ENCODE measurements around the gene CAMK1G. TPM values are rescaled to one million over a fixed set of nuclear protein-coding genes. Genes with fewer than 3 reads are reported as not detected.
A peak's percentile ranks its signal among the peaks of the same experiment; 100 is the strongest.

Gene CAMK1G
- polyA plus RNA-seq (ENCODE audit: insufficient read length in 4 of 4), result 1 to 10 TPM; 4.1 to 6.4 (median 5.1) TPM

- DNase-seq (ENCODE audit: low read depth in 4 of 4, low spot score in 2 of 4), result peak; percentile 52 to 76 (median 64)
Measured at GRCh38 chr1:209583408-209583807, at the start of gene CAMK1G. TSS of gene CAMK1G (plus strand) at chr1:209583714. CDS start at chr1:209594984, 11,270 bp downstream.

GRCh38 chr1:209534496-209535250 is 48.8 kb upstream of the CAMK1G start:
- no peak for DNase-seq (ENCODE audit: low read depth in 4 of 4, low spot score in 2 of 4)

GRCh38 chr1:209536843-209537242 is 46.7 kb upstream of the CAMK1G start:
- DNase-seq (ENCODE audit: low read depth in 4 of 4, low spot score in 2 of 4), result no peak

- DNase-seq (ENCODE audit: low read depth in 4 of 4, low spot score in 2 of 4), result no peak
Measured at GRCh38 chr1:209537336-209538114, 46.0 kb upstream of the CAMK1G start.

GRCh38 chr1:209539576-209539975 is 43.9 kb upstream of the CAMK1G start:
- no peak for DNase-seq (ENCODE audit: low read depth in 4 of 4, low spot score in 2 of 4)

- DNase-seq (ENCODE audit: low read depth in 4 of 4, low spot score in 2 of 4), result no peak
Measured at GRCh38 chr1:209542585-209542984, 40.9 kb upstream of the CAMK1G start.

- no peak for DNase-seq (ENCODE audit: low read depth in 4 of 4, low spot score in 2 of 4)
Measured at GRCh38 chr1:209544098-209544497, 39.4 kb upstream of the CAMK1G start.

- DNase-seq (ENCODE audit: low read depth in 4 of 4, low spot score in 2 of 4), result no peak
Measured at GRCh38 chr1:209545423-209545822, 38.1 kb upstream of the CAMK1G start.

GRCh38 chr1:209546390-209547085 is 37.0 kb upstream of the CAMK1G start:
- no peak for DNase-seq (ENCODE audit: low read depth in 4 of 4, low spot score in 2 of 4)

- DNase-seq (ENCODE audit: low read depth in 4 of 4, low spot score in 2 of 4), result no peak
Measured at GRCh38 chr1:209547626-209548025, 35.9 kb upstream of the CAMK1G start.

GRCh38 chr1:209549443-209550205 is 33.9 kb upstream of the CAMK1G start:
- DNase-seq (ENCODE audit: low read depth in 4 of 4, low spot score in 2 of 4), result no peak

GRCh38 chr1:209550519-209550918 is 33.0 kb upstream of the CAMK1G start:
- no peak for DNase-seq (ENCODE audit: low read depth in 4 of 4, low spot score in 2 of 4)

GRCh38 chr1:209552406-209553264 is 30.9 kb upstream of the CAMK1G start:
- no peak for DNase-seq (ENCODE audit: low read depth in 4 of 4, low spot score in 2 of 4)

- DNase-seq (ENCODE audit: low read depth in 4 of 4, low spot score in 2 of 4), result no peak
Measured at GRCh38 chr1:209554761-209555611, 28.5 kb upstream of the CAMK1G start.

- DNase-seq (ENCODE audit: low read depth in 4 of 4, low spot score in 2 of 4), result no peak
Measured at GRCh38 chr1:209556162-209556690, 27.3 kb upstream of the CAMK1G start.

- DNase-seq (ENCODE audit: low read depth in 4 of 4, low spot score in 2 of 4), result no peak
Measured at GRCh38 chr1:209557221-209557620, 26.3 kb upstream of the CAMK1G start.

GRCh38 chr1:209560529-209560928 is 23.0 kb upstream of the CAMK1G start:
- DNase-seq (ENCODE audit: low read depth in 4 of 4, low spot score in 2 of 4), result no peak

GRCh38 chr1:209560952-209561351 is 22.6 kb upstream of the CAMK1G start:
- DNase-seq (ENCODE audit: low read depth in 4 of 4, low spot score in 2 of 4), result no peak
